Prostate gland (tissue), 2 donors: ENCODE data around the gene KDM4B. TPM values are rescaled to one million over a fixed set of nuclear protein-coding genes. Genes with fewer than 3 reads are reported as not detected.

ENCODE experiments used
- DNase-seq: peaks from one replicate; pipeline ENCODE4 v3.0.0-alpha.2; 2019; ENCODE audit warnings: low spot score
- H3K27ac ChIP-seq, 2 donors: fragments of 200-600 bp; sonication (generic); 2 replicates each; pipeline ENCODE4 v1.5.1; 2017 to 2019
- H3K27me3 ChIP-seq: fragments of 200-600 bp; sonication (generic); replicated peaks from 2 replicates; pipeline ENCODE4 v1.5.1; 2019; ENCODE audit not compliant: insufficient read depth
- H3K36me3 ChIP-seq, 2 donors: fragments of 200-600 bp; sonication (generic); 1 replicate in 1 of 2; 2 replicates in 1 of 2; pipeline versions ENCODE4 v1.5.1 to v1.8.1; 2017 to 2019
- H3K4me1 ChIP-seq: fragments of 200-600 bp; sonication (generic); replicated peaks from 2 replicates; pipeline ENCODE4 v1.5.1; 2019
- H3K4me3 ChIP-seq, 2 donors: fragments of 200-600 bp; sonication (generic); 2 replicates each; pipeline ENCODE4 v1.5.1; 2017 to 2019
- H3K9me3 ChIP-seq: fragments of 200-600 bp; sonication (generic); 2 replicates; pipeline ENCODE4 v1.5.1; 2017
- CTCF ChIP-seq, 4 experiments: fragments of 200-600 bp in 2 of 4; fragments of 450-650 bp in 2 of 4; sonication (generic) in 2 of 4; IDR thresholded peaks; 1 replicate in 3 of 4; 2 replicates in 1 of 4; pipeline ENCODE4 v1.5.1; 2016 to 2019; ENCODE audit warnings: antibody characterized with exemption in 4 of 4, mild to moderate bottlenecking in 2 of 4, moderate library complexity in 2 of 4
- POLR2A ChIP-seq: fragments of 450-650 bp; IDR thresholded peaks from one replicate; pipeline ENCODE4 v1.6.1; 2016; ENCODE audit warnings: antibody characterized with exemption, mild to moderate bottlenecking
- POLR2AphosphoS5 ChIP-seq: sonication (generic); formaldehyde crosslinking; IDR thresholded peaks from one replicate; pipeline ENCODE4 v1.6.1; 2017; ENCODE audit warnings: antibody characterized with exemption
- WGBS: methylation state at CpG from one replicate; pipeline ENCODE4 v1.1.5; 2018; 5-methylcytosine and 5-hydroxymethylcytosine counted together
- intact Hi-C: fragments of 100-400 bp; cut with DNase I; formaldehyde crosslinking; loops from one replicate; pipeline ENCODE4 v1.14.2; 2022
- total RNA-seq, 2 donors: library from RNA; depleted of rRNA; stranded (reverse); fragments of >200 nt; gene quantifications; one replicate each; pipeline ENCODE4 v1.1.0, GENCODE V29; 2016

Gene KDM4B
- total RNA-seq, 2 donors from 2014 or later: 74.6 to 136 TPM

- no peak for TF ChIP-seq POLR2A
- no peak for TF ChIP-seq POLR2AphosphoS5
- TF ChIP-seq CTCF (IDR thresholded peaks at IDR 0.05): no peak
- H3K27ac ChIP-seq: peak overlapping the region; percentile 45 to 61
- no peak for DNase-seq
- H3K4me3 ChIP-seq: no peak overlapping the region
- no peaks in the 10 kb centered on the region for H3K27me3 ChIP-seq
- peaks cover 34% of the 10 kb centered on the region for H3K4me1 ChIP-seq
- intact Hi-C loops: no loop called here
- no peaks in the 10 kb centered on the region for H3K9me3 ChIP-seq
- H3K36me3 ChIP-seq: no peaks in the 10 kb centered on the region
- WGBS: 83% methylated on average over 23 of the region's 27 CpGs
Measured at GRCh38 chr19:4980838-4981680, 12.1 kb downstream of the KDM4B start.

- no peaks in the 10 kb centered on the region for H3K9me3 ChIP-seq
- WGBS: 70% methylated on average over 3 of the region's 3 CpGs
- no peaks in the 10 kb centered on the region for H3K36me3 ChIP-seq
- peaks cover 39% of the 10 kb centered on the region for H3K4me1 ChIP-seq
- DNase-seq: no peak
- H3K27me3 ChIP-seq: no peaks in the 10 kb centered on the region
- TF ChIP-seq POLR2A: no peak
- no peak for TF ChIP-seq POLR2AphosphoS5
- TF ChIP-seq CTCF (IDR thresholded peaks at IDR 0.05): no peak
- H3K27ac ChIP-seq: peak overlapping the region; percentile 45 to 61
- intact Hi-C loops: no loop called here
- no peak overlapping the region for H3K4me3 ChIP-seq
Measured at GRCh38 chr19:4981681-4981958, 12.7 kb downstream of the KDM4B start.

GRCh38 chr19:4983346-4984105 is 14.6 kb downstream of the KDM4B start:
- no peak for TF ChIP-seq CTCF (IDR thresholded peaks at IDR 0.05)
- no peak for TF ChIP-seq POLR2AphosphoS5
- TF ChIP-seq POLR2A: no peak
- H3K27ac ChIP-seq: peak overlapping the region; percentile 42 to 85
- no peaks in the 10 kb centered on the region for H3K36me3 ChIP-seq
- no peaks in the 10 kb centered on the region for H3K9me3 ChIP-seq
- intact Hi-C loops: no loop called here
- 88% methylated on average over 22 of the region's 23 CpGs for WGBS
- peaks cover 35% of the 10 kb centered on the region for H3K4me1 ChIP-seq
- no peaks in the 10 kb centered on the region for H3K27me3 ChIP-seq
- no peak overlapping the region for H3K4me3 ChIP-seq
- no peak for DNase-seq

GRCh38 chr19:4984106-4984380 is 15.1 kb downstream of the KDM4B start:
- TF ChIP-seq CTCF (IDR thresholded peaks at IDR 0.05) (no peak), POLR2A (no peak), POLR2AphosphoS5 (no peak)
- Histone ChIP-seq H3K36me3 (no peaks in the 10 kb centered on the region), H3K27ac (peak overlapping the region; percentile 42 to 85), H3K4me3 (no peak overlapping the region), H3K9me3 (no peaks in the 10 kb centered on the region), H3K27me3 (no peaks in the 10 kb centered on the region), H3K4me1 (peaks cover 37% of the 10 kb centered on the region)
- intact Hi-C loops: no loop called here
- DNase-seq: no peak
- 85% methylated on average over 7 of the region's 7 CpGs for WGBS
